Measurements from ENCODE around the gene SLC66A2. TPM values are rescaled to one million over a fixed set of nuclear protein-coding genes. Genes with fewer than 3 reads are reported as not detected.

The SLC66A2 gene
- total RNA-seq, 1 experiment from 2014 or later, result 13.0 TPM

- Histone ChIP-seq H3T11ph (ENCODE audit: low read length) (no peak overlapping the region), H3K4me1 (ENCODE audit: insufficient read depth, low read length) (no peaks in the 10 kb centered on the region), H2BK120ac (ENCODE audit: low read depth, low read length, poor library complexity, severe bottlenecking) (no peak overlapping the region), H3K27ac (ENCODE audit: insufficient read length, low read depth, low read length) (no peak overlapping the region), H3K23ac (ENCODE audit: insufficient read length, low read depth, low read length) (no peak overlapping the region), H2BK12ac (ENCODE audit: insufficient read length, low read depth, low read length) (no peak overlapping the region), H2AFZ (ENCODE audit: low read length) (no peak overlapping the region), H2AK5ac (ENCODE audit: insufficient read length, low read length) (no peak overlapping the region), H2BK15ac (ENCODE audit: low read depth, low read length) (no peak overlapping the region; the same call in 1 of the 2 replicates), H3K4ac (ENCODE audit: low read depth, low read length) (no peak overlapping the region), H3K79me2 (ENCODE audit: insufficient read depth, low read length) (no peaks in the 10 kb centered on the region), H4K20me1 (ENCODE audit: control insufficient read depth, insufficient read depth, insufficient read length) (no peaks in the 10 kb centered on the region), H3K9ac (ENCODE audit: extremely low read depth, insufficient read length, low read length) (no peak overlapping the region), H3K79me1 (ENCODE audit: insufficient read depth, low read depth, low read length, poor library complexity, severe bottlenecking) (no peaks in the 10 kb centered on the region), H3K9me3 (ENCODE audit: control insufficient read depth, low read depth, low read length) (no peaks in the 10 kb centered on the region), H4K8ac (replicated peaks; ENCODE audit: insufficient read length, low read depth, low read length) (no peak overlapping the region), H2BK5ac (ENCODE audit: insufficient read length, low read length) (no peak overlapping the region), H3K27me3 (ENCODE audit: insufficient read depth, low read length) (no peaks in the 10 kb centered on the region), H3K14ac (ENCODE audit: insufficient read depth, low read length) (no peak overlapping the region), H4K91ac (ENCODE audit: insufficient read length, low read depth, low read length) (no peak overlapping the region), H3K23me2 (ENCODE audit: insufficient read length, low read depth, low read length, poor library complexity, severe bottlenecking) (no peaks in the 10 kb centered on the region), H2BK20ac (ENCODE audit: low read depth, low read length, poor library complexity, severe bottlenecking) (no peak overlapping the region), H3K4me2 (ENCODE audit: insufficient read depth, insufficient read length, low read length) (peak overlapping the region; percentile 38), H3K18ac (ENCODE audit: insufficient read length, low read depth, low read length) (no peak overlapping the region), H4K5ac (ENCODE audit: insufficient read length, low read depth, low read length) (no peak overlapping the region), H3K56ac (ENCODE audit: insufficient read length, low read depth, low read length) (no peak overlapping the region)
- Mint-ChIP-seq H3K27me3 (ENCODE audit: low read depth) (peaks cover 11% of the 10 kb centered on the region), H3K4me3 (peak overlapping the region; percentile 29 to 43), H3K27ac (no peak overlapping the region), H3K9me3 (peaks cover 0 to 4% of the 10 kb centered on the region in 2 experiments; a peak in 1 of 5 replicates), H3K4me1 (peaks cover 4 to 17% of the 10 kb centered on the region in 2 experiments; a peak in 3 of 4 replicates), H3K36me3 (ENCODE audit: insufficient read depth in 1 of 3, low read depth in 3 of 3) (peaks cover 0 to 23% (median 4%) of the 10 kb centered on the region in 3 experiments; a peak in 4 of 7 replicates)
- DNase-seq, result peak; percentile 47
- TF ChIP-seq, protein P1, sequence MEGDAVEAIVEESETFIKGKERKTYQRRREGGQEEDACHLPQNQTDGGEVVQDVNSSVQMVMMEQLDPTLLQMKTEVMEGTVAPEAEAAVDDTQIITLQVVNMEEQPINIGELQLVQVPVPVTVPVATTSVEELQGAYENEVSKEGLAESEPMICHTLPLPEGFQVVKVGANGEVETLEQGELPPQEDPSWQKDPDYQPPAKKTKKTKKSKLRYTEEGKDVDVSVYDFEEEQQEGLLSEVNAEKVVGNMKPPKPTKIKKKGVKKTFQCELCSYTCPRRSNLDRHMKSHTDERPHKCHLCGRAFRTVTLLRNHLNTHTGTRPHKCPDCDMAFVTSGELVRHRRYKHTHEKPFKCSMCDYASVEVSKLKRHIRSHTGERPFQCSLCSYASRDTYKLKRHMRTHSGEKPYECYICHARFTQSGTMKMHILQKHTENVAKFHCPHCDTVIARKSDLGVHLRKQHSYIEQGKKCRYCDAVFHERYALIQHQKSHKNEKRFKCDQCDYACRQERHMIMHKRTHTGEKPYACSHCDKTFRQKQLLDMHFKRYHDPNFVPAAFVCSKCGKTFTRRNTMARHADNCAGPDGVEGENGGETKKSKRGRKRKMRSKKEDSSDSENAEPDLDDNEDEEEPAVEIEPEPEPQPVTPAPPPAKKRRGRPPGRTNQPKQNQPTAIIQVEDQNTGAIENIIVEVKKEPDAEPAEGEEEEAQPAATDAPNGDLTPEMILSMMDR (conservative IDR thresholded peaks at IDR 0.05), result no peak
- WGBS (ENCODE audit: extremely low coverage, insufficient read length, low lambda C conversion rate), result no CpG with 5 or more reads among the region's 29 CpGs
Measured at GRCh38 chr18:79911344-79912270, 39.8 kb downstream of the SLC66A2 start.
